ENCODE measurements around the gene TMPRSS3. TPM values are rescaled to one million over a fixed set of nuclear protein-coding genes. Genes with fewer than 3 reads are reported as not detected.

The TMPRSS3 gene
- total RNA-seq, 2 donors from 2014 or later: not detected

- Histone ChIP-seq H3K9me3 (ENCODE audit: control insufficient read depth, low read length) (no peaks in the 10 kb centered on the region), H3K4me3 (ENCODE audit: low read length) (no peak overlapping the region), H3K9ac (ENCODE audit: extremely low read depth, low read length, poor library complexity, severe bottlenecking) (no peak overlapping the region), H3K27me3 (ENCODE audit: control insufficient read depth, insufficient read depth, low read length, poor library complexity, severe bottlenecking) (peaks cover 3% of the 10 kb centered on the region), H3K27ac (ENCODE audit: low read depth, low read length) (no peak overlapping the region), H3K4me1 (ENCODE audit: control insufficient read depth, insufficient read depth, low read length) (no peaks in the 10 kb centered on the region), H3K36me3 (ENCODE audit: control insufficient read depth, insufficient read depth, low read length) (no peaks in the 10 kb centered on the region)
- Mint-ChIP-seq H3K9me3 (no peaks in the 10 kb centered on the region), H3K4me3 (no peak overlapping the region), H3K27me3 (ENCODE audit: insufficient read depth) (peaks cover 14% of the 10 kb centered on the region), H3K4me1 (no peaks in the 10 kb centered on the region), H3K36me3 (ENCODE audit: low read depth) (no peaks in the 10 kb centered on the region), H3K27ac (no peak overlapping the region)
- 91 to 92% methylated on average over 12 of the region's 12 CpGs for WGBS, 2 experiments (ENCODE audit: insufficient coverage in 1 of 2, insufficient read length in 1 of 2)
- no peak for TF ChIP-seq CTCF (conservative IDR thresholded peaks at IDR 0.05)
- no peak for DNase-seq
Measured at GRCh38 chr21:42424914-42425541, 29.2 kb upstream of the TMPRSS3 start.

GRCh38 chr21:42423685-42424084, 27.8 kb upstream of the TMPRSS3 start:
- Mint-ChIP-seq H3K4me1 (no peaks in the 10 kb centered on the region), H3K36me3 (ENCODE audit: low read depth) (no peaks in the 10 kb centered on the region)

GRCh38 chr21:42423197-42423675, 27.4 kb upstream of the TMPRSS3 start:
- no peak overlapping the region for H3K4me3 ChIP-seq (ENCODE audit: low read length)
- no peaks in the 10 kb centered on the region for H3K36me3 Mint-ChIP-seq (ENCODE audit: low read depth)
- 81 to 86% methylated on average over 8 to 10 of the region's 10 CpGs for WGBS, 2 experiments (ENCODE audit: insufficient coverage in 1 of 2, insufficient read length in 1 of 2)
- H3K9ac ChIP-seq (ENCODE audit: extremely low read depth, low read length, poor library complexity, severe bottlenecking): no peak overlapping the region
- H3K27ac Mint-ChIP-seq: no peak overlapping the region
- no peaks in the 10 kb centered on the region for H3K36me3 ChIP-seq (ENCODE audit: control insufficient read depth, insufficient read depth, low read length)
- peaks cover 3% of the 10 kb centered on the region for H3K27me3 ChIP-seq (ENCODE audit: control insufficient read depth, insufficient read depth, low read length, poor library complexity, severe bottlenecking)
- H3K9me3 Mint-ChIP-seq: no peaks in the 10 kb centered on the region
- DNase-seq: no peak
- H3K27ac ChIP-seq (ENCODE audit: low read depth, low read length): no peak overlapping the region
- H3K4me1 Mint-ChIP-seq: no peaks in the 10 kb centered on the region
- H3K4me1 ChIP-seq (ENCODE audit: control insufficient read depth, insufficient read depth, low read length): no peaks in the 10 kb centered on the region
- H3K9me3 ChIP-seq (ENCODE audit: control insufficient read depth, low read length): no peaks in the 10 kb centered on the region
- H3K27me3 Mint-ChIP-seq (ENCODE audit: insufficient read depth): peaks cover 14% of the 10 kb centered on the region
- no peak overlapping the region for H3K4me3 Mint-ChIP-seq
- TF ChIP-seq CTCF (conservative IDR thresholded peaks at IDR 0.05): no peak

More at GRCh38 chr21:42423685-42424084, 27.8 kb upstream of the TMPRSS3 start:
- Histone ChIP-seq H3K27ac (ENCODE audit: low read depth, low read length) (no peak overlapping the region), H3K9me3 (ENCODE audit: control insufficient read depth, low read length) (no peaks in the 10 kb centered on the region), H3K36me3 (ENCODE audit: control insufficient read depth, insufficient read depth, low read length) (no peaks in the 10 kb centered on the region), H3K9ac (ENCODE audit: extremely low read depth, low read length, poor library complexity, severe bottlenecking) (no peak overlapping the region), H3K4me1 (ENCODE audit: control insufficient read depth, insufficient read depth, low read length) (no peaks in the 10 kb centered on the region), H3K27me3 (ENCODE audit: control insufficient read depth, insufficient read depth, low read length, poor library complexity, severe bottlenecking) (peaks cover 3% of the 10 kb centered on the region), H3K4me3 (ENCODE audit: low read length) (no peak overlapping the region)
- WGBS, 2 experiments (ENCODE audit: insufficient coverage in 1 of 2, insufficient read length in 1 of 2): 89 to 100% methylated on average over 2 of the region's 2 CpGs
- TF ChIP-seq CTCF (conservative IDR thresholded peaks at IDR 0.05): no peak
- DNase-seq: no peak
- Mint-ChIP-seq H3K9me3 (no peaks in the 10 kb centered on the region), H3K4me3 (no peak overlapping the region), H3K27ac (no peak overlapping the region), H3K27me3 (ENCODE audit: insufficient read depth) (peaks cover 14% of the 10 kb centered on the region)
